ENCODE data around the gene STAG1. TPM values are rescaled to one million over a fixed set of nuclear protein-coding genes. Genes with fewer than 3 reads are reported as not detected.
"Not testable (repeated sequence)": the region's sequence is repeated elsewhere in the genome, so short reads cannot be mapped to it uniquely, and the experiment has no call there.

Gene STAG1
- total RNA-seq, 1 donor from 2014 or later, result 24.1 TPM

- no peaks in the 10 kb centered on the region for H3K36me3 Mint-ChIP-seq (ENCODE audit: low read depth, unreplicated experiment)
- Histone ChIP-seq H3K4me1 (ENCODE audit: insufficient read depth, low read length) (peaks cover 6% of the 10 kb centered on the region), H3K4me2 (ENCODE audit: low read length) (no peak overlapping the region), H3K79me2 (ENCODE audit: insufficient read depth, low read length) (peaks cover 80% of the 10 kb centered on the region), H3K9ac (ENCODE audit: low read length) (no peak overlapping the region), H3K4me3 (ENCODE audit: insufficient read depth, low read depth, low read length) (no peak overlapping the region), H3K9me3 (ENCODE audit: insufficient read depth, low read depth, low read length) (no peaks in the 10 kb centered on the region), H3K27ac (ENCODE audit: low read depth, low read length) (no peak overlapping the region), H3K36me3 (ENCODE audit: insufficient read depth, low read length) (no peaks in the 10 kb centered on the region), H2AFZ (ENCODE audit: low read depth, low read length) (no peak overlapping the region), H4K20me1 (ENCODE audit: insufficient read depth, low read length) (peaks cover 62% of the 10 kb centered on the region), H3K27me3 (ENCODE audit: insufficient read depth, low read length) (no peaks in the 10 kb centered on the region)
- no peaks in the 10 kb centered on the region for H3K9me3 Mint-ChIP-seq (ENCODE audit: unreplicated experiment)
- peaks cover 5% of the 10 kb centered on the region for H3K4me1 Mint-ChIP-seq (ENCODE audit: low read depth, unreplicated experiment)
- no peak overlapping the region for H3K27ac Mint-ChIP-seq (ENCODE audit: unreplicated experiment)
- no peak for DNase-seq (ENCODE audit: low read depth)
- H3K4me3 Mint-ChIP-seq (ENCODE audit: unreplicated experiment), result no peak overlapping the region
- TF ChIP-seq, protein P1, sequence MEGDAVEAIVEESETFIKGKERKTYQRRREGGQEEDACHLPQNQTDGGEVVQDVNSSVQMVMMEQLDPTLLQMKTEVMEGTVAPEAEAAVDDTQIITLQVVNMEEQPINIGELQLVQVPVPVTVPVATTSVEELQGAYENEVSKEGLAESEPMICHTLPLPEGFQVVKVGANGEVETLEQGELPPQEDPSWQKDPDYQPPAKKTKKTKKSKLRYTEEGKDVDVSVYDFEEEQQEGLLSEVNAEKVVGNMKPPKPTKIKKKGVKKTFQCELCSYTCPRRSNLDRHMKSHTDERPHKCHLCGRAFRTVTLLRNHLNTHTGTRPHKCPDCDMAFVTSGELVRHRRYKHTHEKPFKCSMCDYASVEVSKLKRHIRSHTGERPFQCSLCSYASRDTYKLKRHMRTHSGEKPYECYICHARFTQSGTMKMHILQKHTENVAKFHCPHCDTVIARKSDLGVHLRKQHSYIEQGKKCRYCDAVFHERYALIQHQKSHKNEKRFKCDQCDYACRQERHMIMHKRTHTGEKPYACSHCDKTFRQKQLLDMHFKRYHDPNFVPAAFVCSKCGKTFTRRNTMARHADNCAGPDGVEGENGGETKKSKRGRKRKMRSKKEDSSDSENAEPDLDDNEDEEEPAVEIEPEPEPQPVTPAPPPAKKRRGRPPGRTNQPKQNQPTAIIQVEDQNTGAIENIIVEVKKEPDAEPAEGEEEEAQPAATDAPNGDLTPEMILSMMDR (IDR thresholded peaks at IDR 0.05; ENCODE audit: insufficient read depth, low read depth, low read length), result no peak
- TF ChIP-seq EZH2 (IDR thresholded peaks at IDR 0.05; ENCODE audit: insufficient read depth, low read length), result no peak
- no peaks in the 10 kb centered on the region for H3K27me3 Mint-ChIP-seq (ENCODE audit: low read depth, unreplicated experiment)
- no peak for FAIRE-seq
Observed at GRCh38 chr3:136725468-136725867, 26.7 kb downstream of the STAG1 start.

DNA sequence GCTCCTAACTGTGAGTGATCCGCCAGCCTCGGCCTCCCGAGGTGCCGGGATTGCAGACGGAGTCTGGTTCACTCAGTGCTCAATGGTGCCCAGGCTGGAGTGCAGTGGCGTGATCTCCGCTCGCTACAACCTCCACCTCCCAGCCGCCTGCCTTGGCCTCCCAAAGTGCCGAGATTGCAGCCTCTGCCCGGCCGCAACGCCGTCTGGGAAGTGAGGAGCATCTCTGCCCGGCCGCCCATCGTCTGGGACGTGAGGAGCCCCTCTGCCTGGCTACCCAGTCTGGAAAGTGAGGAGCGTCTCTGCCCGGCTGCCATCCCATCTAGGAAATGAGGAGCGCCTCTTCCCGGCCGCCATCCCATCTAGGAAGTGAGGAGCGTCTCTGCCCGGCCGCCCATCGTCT, 29.3 kb downstream of the STAG1 start:
- not testable (repeated sequence) for H3K36me3 Mint-ChIP-seq (ENCODE audit: low read depth, unreplicated experiment); H3K36me3 ChIP-seq (ENCODE audit: insufficient read depth, low read length); H3K9me3 Mint-ChIP-seq (ENCODE audit: unreplicated experiment); H3K9ac ChIP-seq (ENCODE audit: low read length); H3K27me3 ChIP-seq (ENCODE audit: insufficient read depth, low read length); H3K4me1 Mint-ChIP-seq (ENCODE audit: low read depth, unreplicated experiment); DNase-seq (ENCODE audit: low read depth); H3K9me3 ChIP-seq (ENCODE audit: insufficient read depth, low read depth, low read length); H2AFZ ChIP-seq (ENCODE audit: low read depth, low read length); H3K4me3 ChIP-seq (ENCODE audit: insufficient read depth, low read depth, low read length); FAIRE-seq; H3K27ac Mint-ChIP-seq (ENCODE audit: unreplicated experiment); H3K4me1 ChIP-seq (ENCODE audit: insufficient read depth, low read length); H3K4me2 ChIP-seq (ENCODE audit: low read length); H3K27ac ChIP-seq (ENCODE audit: low read depth, low read length); H3K4me3 Mint-ChIP-seq (ENCODE audit: unreplicated experiment); H3K27me3 Mint-ChIP-seq (ENCODE audit: low read depth, unreplicated experiment)
- Histone ChIP-seq H3K79me2 (ENCODE audit: insufficient read depth, low read length) (peaks cover 80% of the 10 kb centered on the region), H4K20me1 (ENCODE audit: insufficient read depth, low read length) (peaks cover 50% of the 10 kb centered on the region)

DNA sequence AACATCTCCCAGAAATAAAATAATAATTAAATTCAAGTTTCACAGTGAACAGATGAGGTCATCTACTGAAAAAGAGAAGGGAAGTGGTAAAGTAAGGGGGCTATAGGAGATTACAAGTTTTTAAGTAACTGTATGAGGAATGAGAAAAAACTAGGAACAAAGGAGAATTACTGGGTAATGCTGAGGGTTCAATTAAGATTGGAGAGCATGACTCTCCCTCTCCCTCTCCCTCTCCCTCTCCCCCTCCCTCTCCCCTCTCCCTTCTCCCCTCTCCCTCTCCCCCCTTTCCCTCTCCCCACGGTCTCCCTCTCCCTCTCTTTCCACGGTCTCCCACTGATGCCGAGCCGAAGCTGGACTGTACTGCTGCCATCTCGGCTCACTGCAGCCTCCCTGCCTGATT, 29.8 kb downstream of the STAG1 start:
- not testable (repeated sequence) for H3K27me3 Mint-ChIP-seq (ENCODE audit: low read depth, unreplicated experiment); H3K36me3 Mint-ChIP-seq (ENCODE audit: low read depth, unreplicated experiment); H3K4me1 Mint-ChIP-seq (ENCODE audit: low read depth, unreplicated experiment); FAIRE-seq; H2AFZ ChIP-seq (ENCODE audit: low read depth, low read length); H3K4me3 ChIP-seq (ENCODE audit: insufficient read depth, low read depth, low read length); H3K27ac Mint-ChIP-seq (ENCODE audit: unreplicated experiment); H3K4me2 ChIP-seq (ENCODE audit: low read length); H3K4me1 ChIP-seq (ENCODE audit: insufficient read depth, low read length); DNase-seq (ENCODE audit: low read depth); H3K27me3 ChIP-seq (ENCODE audit: insufficient read depth, low read length); H3K4me3 Mint-ChIP-seq (ENCODE audit: unreplicated experiment); H3K9me3 ChIP-seq (ENCODE audit: insufficient read depth, low read depth, low read length); H3K27ac ChIP-seq (ENCODE audit: low read depth, low read length); H3K9ac ChIP-seq (ENCODE audit: low read length); H3K9me3 Mint-ChIP-seq (ENCODE audit: unreplicated experiment); H3K36me3 ChIP-seq (ENCODE audit: insufficient read depth, low read length)
- H4K20me1 ChIP-seq (ENCODE audit: insufficient read depth, low read length), result peaks cover 49% of the 10 kb centered on the region
- peaks cover 80% of the 10 kb centered on the region for H3K79me2 ChIP-seq (ENCODE audit: insufficient read depth, low read length)

DNA sequence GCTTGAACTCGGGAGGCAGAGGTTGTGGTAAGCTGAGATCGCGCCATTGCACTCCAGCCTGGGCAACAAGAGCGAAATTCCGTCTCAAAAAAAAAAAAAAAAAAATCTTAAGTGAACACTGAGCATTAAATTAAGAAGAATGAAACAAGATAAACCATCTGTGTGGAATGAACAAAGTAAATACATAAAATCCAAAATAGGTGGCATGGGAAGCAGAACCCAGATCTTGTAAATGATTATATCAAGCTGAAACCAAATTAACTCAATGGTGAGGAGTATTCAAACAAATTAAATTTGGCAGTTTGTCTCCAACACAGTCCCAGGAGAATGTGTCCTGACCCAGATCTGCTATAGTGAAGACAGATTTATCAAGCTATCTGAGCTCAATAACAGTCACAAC, 32.1 kb downstream of the STAG1 start:
- Histone ChIP-seq H3K27me3 (ENCODE audit: insufficient read depth, low read length) (no peaks in the 10 kb centered on the region), H3K9me3 (ENCODE audit: insufficient read depth, low read depth, low read length) (no peaks in the 10 kb centered on the region), H3K27ac (ENCODE audit: low read depth, low read length) (no peak overlapping the region), H2AFZ (ENCODE audit: low read depth, low read length) (no peak overlapping the region), H3K4me3 (ENCODE audit: insufficient read depth, low read depth, low read length) (no peak overlapping the region), H3K4me2 (ENCODE audit: low read length) (no peak overlapping the region), H3K36me3 (ENCODE audit: insufficient read depth, low read length) (no peaks in the 10 kb centered on the region), H3K9ac (ENCODE audit: low read length) (no peak overlapping the region), H3K4me1 (ENCODE audit: insufficient read depth, low read length) (no peaks in the 10 kb centered on the region), H4K20me1 (ENCODE audit: insufficient read depth, low read length) (peaks cover 27% of the 10 kb centered on the region), H3K79me2 (ENCODE audit: insufficient read depth, low read length) (peaks cover 80% of the 10 kb centered on the region)
- no peak overlapping the region for H3K4me3 Mint-ChIP-seq (ENCODE audit: unreplicated experiment)
- no peaks in the 10 kb centered on the region for H3K27me3 Mint-ChIP-seq (ENCODE audit: low read depth, unreplicated experiment)
- TF ChIP-seq, protein P1 (IDR thresholded peaks at IDR 0.05; ENCODE audit: insufficient read depth, low read depth, low read length), result no peak
- no peak for TF ChIP-seq EZH2 (IDR thresholded peaks at IDR 0.05; ENCODE audit: insufficient read depth, low read length)
- H3K9me3 Mint-ChIP-seq (ENCODE audit: unreplicated experiment), result no peaks in the 10 kb centered on the region
- H3K4me1 Mint-ChIP-seq (ENCODE audit: low read depth, unreplicated experiment), result no peaks in the 10 kb centered on the region
- DNase-seq (ENCODE audit: low read depth), result no peak
- no peak overlapping the region for H3K27ac Mint-ChIP-seq (ENCODE audit: unreplicated experiment)
- FAIRE-seq, result no peak
- H3K36me3 Mint-ChIP-seq (ENCODE audit: low read depth, unreplicated experiment), result no peaks in the 10 kb centered on the region

All from astrocyte (in vitro differentiated cells and primary cell).